GM21723 (cell line): ENCODE results near the gene P3H2.
"Not testable (repeated sequence)": the region's sequence is repeated elsewhere in the genome, so short reads cannot be mapped to it uniquely, and the experiment has no call there.

Source experiments
- ATAC-seq: cut with Tn5 transposase; IDR thresholded peaks from one replicate; pipeline ENCODE4 v1.9.1; 2021; ENCODE audit warnings: mild to moderate bottlenecking, moderate library complexity; ENCODE audit not compliant: unreplicated experiment

The P3H2 gene

GRCh38 chr3:190120269-190121060 lies at the start of gene P3H2:
TSS of gene P3H2 (minus strand) at chr3:190120897. CDS start at chr3:190120731, 166 bp downstream.
- peak; percentile 87 for ATAC-seq

DNA sequence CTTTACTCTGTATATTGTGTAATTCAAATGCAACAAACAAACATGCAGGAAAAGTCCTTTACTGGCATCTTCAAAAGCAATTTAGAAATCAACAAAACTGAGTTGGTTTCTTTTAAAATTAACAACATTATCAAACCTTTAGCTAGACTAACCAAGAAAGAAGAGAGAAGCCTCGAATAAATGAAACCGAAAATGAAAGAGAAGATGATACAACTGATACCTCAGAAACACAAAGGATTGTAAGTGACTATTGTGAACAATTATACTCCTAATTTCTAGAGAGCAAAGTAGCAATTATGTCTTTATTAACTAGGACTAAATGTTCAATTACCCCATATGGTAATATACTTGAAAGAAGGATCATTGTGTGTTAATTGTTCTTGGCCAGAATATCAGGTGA lies 49.2 kb upstream of the P3H2 start:
- peak; percentile 68 for ATAC-seq

DNA sequence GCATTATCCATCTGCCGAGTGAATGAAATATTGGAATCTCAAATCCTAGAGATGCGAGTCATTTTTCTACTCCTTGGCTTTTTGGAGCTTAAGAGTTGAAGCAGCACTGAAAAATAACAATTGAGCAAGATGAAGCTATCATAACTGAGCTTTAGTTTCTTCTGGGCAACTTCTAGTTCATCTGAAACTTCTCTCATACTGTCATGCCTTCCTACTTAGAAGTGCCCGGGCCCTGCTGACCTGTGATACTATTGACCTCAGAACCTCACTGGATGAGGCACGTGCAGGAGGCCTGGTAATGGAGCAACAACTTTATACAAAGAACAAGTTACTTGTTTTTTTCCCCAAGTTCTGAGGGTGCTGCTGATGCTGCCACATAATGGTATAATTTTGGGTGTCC lies 48.5 kb upstream of the P3H2 start:
- no peak for ATAC-seq

DNA sequence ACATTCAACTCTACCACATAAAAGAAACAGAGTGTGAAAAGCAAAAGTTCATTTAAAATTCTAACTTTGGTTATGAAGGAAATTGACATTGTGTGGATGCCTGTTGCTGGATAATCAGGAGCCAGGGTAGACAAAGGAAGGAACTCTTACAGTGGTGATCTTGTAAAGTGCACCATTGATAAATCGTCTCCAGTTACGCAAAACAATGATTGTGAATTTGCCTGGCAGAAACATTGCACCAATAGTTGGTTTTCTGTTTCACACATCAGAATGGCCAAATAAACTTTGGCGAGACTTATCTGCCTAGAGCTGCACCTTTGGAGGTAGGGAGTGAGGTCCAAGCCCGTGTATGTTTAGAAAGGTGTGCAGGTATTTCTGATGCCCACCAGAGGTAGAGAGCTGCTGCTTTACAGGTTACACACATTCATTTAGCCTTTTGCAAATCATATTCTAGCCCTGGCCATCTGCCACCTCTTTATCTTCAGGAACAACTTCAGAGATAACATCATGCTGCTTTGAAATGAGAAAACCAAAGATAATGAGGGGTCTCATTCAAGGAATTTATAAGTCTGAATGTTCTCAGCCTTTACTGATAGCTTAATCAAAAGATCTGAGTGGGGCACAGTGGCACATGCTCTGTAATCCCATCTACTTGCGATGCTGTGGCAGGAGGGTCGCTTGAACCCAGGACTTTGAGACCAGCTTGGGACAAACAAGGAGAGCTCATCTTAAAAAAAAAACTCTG lies 47.4 kb upstream of the P3H2 start:
- no peak for ATAC-seq

DNA sequence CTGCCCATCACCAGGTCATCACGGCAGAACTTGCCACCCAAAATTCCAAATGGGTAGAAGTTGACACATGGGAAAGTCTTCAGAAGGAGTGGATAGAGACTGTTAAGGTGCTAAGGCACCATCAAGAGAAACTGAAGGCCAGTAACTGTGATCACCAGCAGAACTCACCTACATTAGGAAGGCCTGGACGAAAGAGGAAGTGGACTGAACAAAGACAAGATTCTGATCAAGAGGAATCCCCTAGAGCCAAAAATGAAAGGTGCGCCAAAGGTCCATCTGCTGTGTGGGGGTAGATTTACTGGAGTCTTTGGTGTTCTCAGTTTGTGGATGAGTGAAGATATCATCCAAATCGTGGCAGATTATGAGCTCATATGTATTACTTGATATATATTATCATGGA lies 46.3 kb upstream of the P3H2 start:
- no peak for ATAC-seq

DNA sequence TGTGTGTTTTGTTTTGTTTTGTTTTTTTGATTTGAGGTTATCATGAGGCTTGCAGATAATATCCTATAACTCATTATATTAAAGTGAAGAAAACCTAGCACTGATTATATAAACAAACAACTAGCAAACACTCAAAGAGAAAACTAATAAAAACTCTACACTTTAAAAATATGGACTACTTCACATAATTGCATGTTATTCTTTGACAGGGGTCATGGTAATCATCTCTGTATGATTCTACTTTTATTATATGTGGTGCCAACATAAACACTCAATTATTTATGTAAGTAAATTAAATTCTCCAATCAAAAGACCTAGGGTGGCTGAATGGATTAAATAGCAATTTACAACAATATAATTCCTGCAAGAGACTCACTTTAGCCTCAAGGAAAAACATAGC lies 44.6 kb upstream of the P3H2 start:
- no peak for ATAC-seq

DNA sequence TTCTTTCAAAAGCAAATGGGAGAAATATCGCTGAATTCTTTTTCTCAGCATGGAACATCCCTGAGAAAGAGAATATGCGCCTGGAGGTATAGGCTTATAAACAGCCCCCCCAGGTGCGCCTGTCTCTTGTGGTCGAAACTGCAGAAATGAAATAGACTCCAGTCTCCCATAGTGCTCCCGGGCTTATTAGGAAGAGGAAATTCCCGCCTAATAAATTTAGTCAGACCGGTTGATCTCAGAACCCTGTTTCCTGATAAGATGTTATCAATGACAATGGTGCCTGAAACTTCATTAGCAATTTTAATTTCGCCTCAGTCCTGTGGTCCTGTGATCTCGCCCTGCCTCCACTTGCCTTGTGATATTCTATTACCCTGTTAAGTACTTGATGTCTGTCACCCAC lies 41.3 kb upstream of the P3H2 start:
- ATAC-seq = not testable (repeated sequence)

DNA sequence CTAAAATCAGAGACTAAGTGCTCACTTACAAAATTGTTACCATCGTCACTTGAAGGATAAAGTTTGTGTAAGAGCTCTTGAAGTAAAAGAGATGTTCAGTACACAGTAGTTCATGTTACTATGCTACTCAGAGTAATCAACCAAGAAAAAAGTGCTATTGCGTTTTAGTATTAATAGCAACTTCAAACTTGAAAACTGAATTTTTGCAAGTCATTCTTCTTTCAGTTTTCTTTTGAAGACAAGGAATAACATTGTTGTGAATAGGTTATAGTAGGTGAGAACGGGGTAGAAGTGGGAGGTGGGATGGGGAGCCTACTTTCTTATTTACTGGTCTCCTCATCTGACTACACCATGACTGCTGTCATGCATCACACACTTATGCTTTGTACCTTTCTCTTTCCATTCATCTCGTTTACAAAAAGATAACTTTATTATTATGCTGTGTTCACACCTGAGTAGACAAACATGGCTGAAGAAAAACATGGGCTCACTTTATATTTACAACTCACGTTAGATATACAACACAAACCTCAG lies 39.3 kb upstream of the P3H2 start:
- no peak for ATAC-seq

- ATAC-seq = no peak
Observed at GRCh38 chr3:190158261-190158660, 37.6 kb upstream of the P3H2 start.

DNA sequence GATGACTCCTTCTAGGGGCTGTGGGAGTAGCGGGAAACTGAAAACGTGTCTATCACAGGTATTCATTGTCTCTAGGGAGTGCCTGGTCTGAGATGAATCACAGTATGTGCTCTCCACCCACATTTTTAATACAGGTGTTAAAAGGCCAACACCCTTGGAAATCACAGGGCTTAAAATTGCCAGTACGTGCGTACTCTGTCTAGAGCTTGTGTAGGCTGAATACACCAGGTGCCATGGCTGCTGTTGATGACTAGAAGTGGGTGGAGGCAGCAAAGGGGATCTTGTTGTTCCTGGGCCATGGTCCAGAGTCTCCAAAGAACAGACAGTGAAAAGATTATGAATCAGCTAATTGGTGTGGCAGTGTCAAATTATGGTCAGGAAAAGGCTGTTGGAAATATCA lies 35.1 kb upstream of the P3H2 start:
- ATAC-seq = no peak

DNA sequence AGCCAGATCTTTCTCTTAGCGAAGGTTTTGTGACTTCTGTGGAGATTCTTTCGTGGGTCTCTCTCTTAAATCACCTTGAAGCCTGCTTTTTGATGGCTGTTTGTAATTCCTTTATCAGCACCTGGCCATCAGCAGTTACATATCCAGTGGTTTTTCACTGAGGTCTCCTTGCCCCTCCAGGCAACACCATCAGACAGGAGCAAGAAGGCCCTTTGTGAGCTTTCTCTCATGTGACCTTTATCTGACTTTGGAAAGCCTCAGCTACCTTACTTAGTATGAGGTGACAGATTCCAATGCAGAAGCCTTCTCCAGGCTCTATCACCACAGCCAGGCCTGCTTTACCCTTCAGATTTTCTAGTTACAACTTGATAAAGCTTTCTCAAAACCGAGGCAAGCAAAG lies 30.0 kb upstream of the P3H2 start:
- no peak for ATAC-seq

DNA sequence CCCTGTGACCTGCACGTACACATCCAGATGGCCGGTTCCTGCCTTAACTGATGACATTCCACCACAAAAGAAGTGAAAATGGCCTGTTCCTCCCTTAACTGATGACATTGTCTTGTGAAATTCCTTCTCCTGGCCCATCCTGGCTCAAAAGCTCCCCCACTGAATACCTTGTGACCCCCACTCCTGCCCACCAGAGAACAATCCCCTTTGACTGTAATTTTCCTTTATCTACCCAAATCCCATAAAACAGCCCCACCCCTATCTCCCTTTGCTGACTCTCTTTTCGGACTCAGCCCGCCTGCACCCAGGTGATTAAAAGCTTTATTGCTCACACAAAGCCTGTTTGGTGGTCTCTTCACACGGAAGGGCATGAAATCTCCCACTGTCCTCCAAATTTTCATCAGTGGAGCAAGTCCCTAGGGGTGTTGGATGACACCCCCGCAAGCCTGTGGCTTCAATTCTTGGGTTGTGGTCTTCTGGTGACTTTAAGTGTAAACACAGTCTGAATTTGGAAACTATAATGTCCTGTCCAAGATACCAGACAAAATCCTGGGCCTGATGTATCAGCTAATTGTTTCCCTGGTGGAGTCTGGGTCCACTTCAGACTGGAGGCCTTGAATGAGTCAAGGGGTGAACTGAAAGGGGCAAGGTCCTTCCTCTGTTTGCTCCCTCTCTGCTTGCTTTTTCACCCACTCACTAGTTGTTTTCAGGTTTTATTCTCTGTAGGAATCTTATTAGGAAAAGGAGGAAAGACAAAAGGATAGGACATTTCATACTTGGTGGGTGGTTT lies 29.3 kb upstream of the P3H2 start:
- ATAC-seq = not testable (repeated sequence)

- ATAC-seq = not testable (repeated sequence)
Observed at GRCh38 chr3:190144793-190145192, 24.1 kb upstream of the P3H2 start.

DNA sequence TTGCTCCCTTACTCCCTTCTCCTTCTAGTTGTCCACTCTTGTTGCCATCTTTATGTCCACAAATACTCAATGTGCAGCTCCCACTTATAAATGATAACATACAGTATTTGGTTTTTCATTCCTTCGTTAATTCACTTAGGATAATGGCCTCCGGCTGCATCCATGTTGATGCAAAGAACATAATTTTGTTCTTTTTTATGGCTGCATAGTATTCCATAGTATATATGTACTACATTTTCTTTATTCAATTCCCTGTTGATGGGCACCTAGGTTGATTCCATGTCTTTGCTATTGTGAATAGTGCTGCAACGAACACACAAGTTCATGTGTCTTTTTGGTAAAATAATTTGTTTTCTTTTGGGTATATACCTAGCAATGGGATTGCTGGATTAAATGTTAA lies 21.3 kb upstream of the P3H2 start:
- no peak for ATAC-seq

DNA sequence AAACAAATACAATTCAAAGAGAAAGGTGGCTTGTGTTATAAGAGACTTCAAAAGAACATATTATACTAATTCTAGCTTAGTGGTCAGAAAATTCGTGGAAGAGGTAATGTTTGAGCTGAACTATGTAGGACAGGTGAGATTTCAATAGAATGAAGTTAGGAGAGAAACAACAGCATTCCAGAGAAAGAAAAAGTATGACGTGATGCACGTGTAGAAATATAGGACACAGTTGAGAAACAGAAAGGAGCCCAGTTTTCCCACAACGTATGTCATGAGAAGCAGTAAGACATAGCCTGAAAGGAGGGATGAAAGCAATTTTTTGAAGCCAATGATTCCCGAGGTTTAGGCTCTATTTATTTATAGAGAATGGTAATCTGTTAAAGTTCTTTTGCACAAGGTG lies 18.7 kb upstream of the P3H2 start:
- no peak for ATAC-seq

DNA sequence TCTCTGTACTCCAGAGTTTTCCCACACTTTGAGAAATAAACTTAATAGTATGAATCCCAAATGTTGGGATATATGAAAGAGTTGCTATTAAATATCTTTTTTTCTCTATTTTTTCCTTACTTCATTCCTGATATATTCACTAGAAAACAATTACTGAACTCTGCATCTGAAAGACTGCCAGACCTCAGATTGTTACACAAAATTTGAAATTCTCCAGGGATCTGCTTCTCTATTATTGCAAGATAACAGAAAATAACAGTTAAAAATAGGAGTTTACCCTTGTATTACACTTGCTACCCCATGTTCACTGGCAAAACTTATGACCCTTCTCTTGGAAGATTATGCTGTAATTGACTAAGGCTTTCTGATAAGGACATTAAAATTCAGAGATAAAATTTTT lies 11.7 kb upstream of the P3H2 start:
- ATAC-seq = no peak

DNA sequence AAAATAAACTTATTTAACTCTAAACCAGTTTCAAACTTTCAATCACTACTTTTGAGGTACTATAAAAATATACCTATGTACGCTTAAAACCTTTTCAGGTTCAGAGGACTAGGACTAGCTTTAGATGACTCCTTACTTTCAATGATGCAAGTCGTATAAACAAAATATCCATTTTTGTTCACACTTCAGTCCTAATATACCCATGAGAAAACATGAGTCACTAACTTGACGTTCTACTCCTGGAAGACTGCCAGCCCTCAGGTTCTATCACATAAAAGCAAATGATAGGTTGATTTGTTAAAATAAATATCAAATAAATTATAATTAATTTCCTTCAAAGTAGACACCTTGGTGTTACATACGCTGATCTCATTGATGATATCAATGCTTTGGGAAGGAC lies 10.6 kb upstream of the P3H2 start:
- no peak for ATAC-seq

- ATAC-seq = no peak
Observed at GRCh38 chr3:190130696-190131095, 10.0 kb upstream of the P3H2 start.

DNA sequence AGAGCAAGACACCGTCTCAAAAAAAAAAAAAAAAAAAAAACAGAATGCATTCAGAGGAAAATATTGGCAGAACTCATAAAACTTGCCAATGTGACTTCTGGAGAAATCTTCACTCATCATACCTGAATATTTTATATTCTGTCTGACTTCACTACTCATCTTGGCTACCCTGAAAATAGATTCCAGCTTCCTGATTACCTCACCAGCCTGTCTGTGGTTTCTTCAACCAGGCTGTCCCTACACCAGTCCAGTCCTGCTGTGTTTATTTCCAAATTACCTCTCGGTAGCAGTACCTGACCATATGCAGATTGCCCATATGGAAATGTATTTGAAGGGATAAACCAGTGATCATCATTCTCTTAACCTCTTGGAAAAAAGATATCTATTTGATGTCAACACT lies 9.3 kb upstream of the P3H2 start:
- no peak for ATAC-seq

GRCh38 chr3:190127797-190128196 lies 7.1 kb upstream of the P3H2 start:
- no peak for ATAC-seq

DNA sequence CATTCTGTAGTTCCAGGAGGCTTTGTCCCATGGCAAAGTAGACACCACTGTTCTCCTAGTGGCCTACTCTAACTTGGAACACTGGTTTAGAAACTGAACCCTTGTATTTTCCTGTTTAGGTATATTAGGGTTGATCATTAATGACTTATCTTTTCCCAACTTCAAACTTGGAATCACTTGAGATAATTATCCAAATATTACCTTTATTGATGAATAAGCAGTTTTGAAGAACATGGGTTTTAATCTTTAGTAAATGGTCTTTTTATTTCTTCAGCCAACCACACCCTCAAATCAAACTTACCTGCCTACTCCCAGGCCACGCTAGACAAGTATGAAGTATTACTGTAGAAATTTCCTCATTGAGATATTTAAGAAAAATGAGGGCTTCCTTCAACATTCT lies 6.5 kb upstream of the P3H2 start:
- ATAC-seq = no peak
